Chondrocyte (in vitro differentiated cells): ENCODE data around the gene PDHA1. TPM values are rescaled to one million over a fixed set of nuclear protein-coding genes. Genes with fewer than 3 reads are reported as not detected.

Source experiments
- DNase-seq: peaks from one replicate; pipeline ENCODE4 v3.0.0; 2021; ENCODE audit warnings: mixed read lengths, low spot score
- H3K27ac Mint-ChIP-seq: one replicate; pipeline ENCODE4 v1.8.0; 2021; ENCODE audit warnings: mild to moderate bottlenecking, moderate library complexity, mixed read lengths; ENCODE audit not compliant: unreplicated experiment
- H3K27me3 Mint-ChIP-seq: 2 replicates; pipeline ENCODE4 v1.8.0; 2021; ENCODE audit warnings: low read depth, mixed read lengths
- H3K36me3 Mint-ChIP-seq: 2 replicates; pipeline ENCODE4 v1.8.0; 2021; ENCODE audit warnings: low read depth, mixed read lengths
- H3K4me1 Mint-ChIP-seq: 2 replicates; pipeline ENCODE4 v1.8.0; 2021; ENCODE audit warnings: low read depth, mild to moderate bottlenecking, mixed read lengths
- H3K4me3 Mint-ChIP-seq: one replicate; pipeline ENCODE4 v1.8.0; 2021; ENCODE audit warnings: mild to moderate bottlenecking, moderate library complexity, mixed read lengths; ENCODE audit not compliant: unreplicated experiment
- H3K9me3 Mint-ChIP-seq: 2 replicates; pipeline ENCODE4 v1.8.0; 2021; ENCODE audit warnings: low read depth, mixed read lengths
- total RNA-seq: library from RNA; stranded (reverse); gene quantifications from 3 replicates; pipeline ENCODE4 v1.2.1, GENCODE V29; 2021
- TF ChIP-seq, protein P1 (sequence below): fragments of 200-600 bp; sonication (generic); IDR thresholded peaks from 2 replicates; pipeline ENCODE4 v1.5.0; 2021; ENCODE audit warnings: antibody characterized with exemption, mild to moderate bottlenecking, moderate library complexity

The PDHA1 gene
- total RNA-seq, 1 donor from 2014 or later: 129 TPM

DNA sequence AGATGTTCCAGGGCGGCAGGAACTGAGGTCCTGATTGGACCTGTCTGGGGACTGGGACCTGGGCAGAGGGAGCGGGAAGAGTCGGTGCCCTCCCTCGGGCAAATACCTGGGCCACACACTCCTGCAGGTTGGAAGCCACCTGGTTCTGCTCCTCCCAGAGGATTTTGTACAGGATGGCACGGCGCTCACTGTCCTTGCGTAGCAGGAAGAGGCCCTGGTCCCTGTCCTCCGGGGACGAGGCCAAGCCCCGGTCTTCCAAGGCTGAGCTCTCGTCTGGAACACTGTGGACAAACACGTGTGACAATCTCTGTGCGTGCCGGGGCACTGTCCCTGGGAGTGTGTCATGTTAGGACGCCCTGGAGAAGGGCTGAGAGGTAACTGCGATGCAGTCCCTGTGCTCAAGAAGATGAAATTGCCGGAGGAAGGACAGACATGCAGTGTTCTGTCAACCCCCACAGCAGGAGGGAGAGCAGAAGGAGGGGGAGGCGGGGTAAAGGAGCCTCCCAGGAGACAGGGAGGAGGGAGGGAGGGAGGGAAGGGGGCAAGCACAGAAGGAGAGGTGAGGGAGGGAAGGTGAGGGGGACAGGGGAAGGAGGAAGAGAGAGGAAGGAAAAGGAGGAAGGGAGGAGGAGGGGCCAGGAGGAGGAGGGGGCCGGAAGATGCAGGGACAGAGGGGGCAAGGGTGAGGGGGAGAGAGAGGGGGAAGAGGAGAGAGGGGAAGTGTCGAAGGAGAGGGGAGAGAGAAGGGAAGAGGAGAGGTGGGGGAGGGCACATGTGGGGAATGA lies 29.0 kb downstream of the PDHA1 start:
- Mint-ChIP-seq H3K36me3 (no peaks in the 10 kb centered on the region), H3K9me3 (peaks cover 2% of the 10 kb centered on the region), H3K27me3 (no peaks in the 10 kb centered on the region), H3K27ac (peak overlapping the region; percentile 8), H3K4me1 (peaks cover 12% of the 10 kb centered on the region), H3K4me3 (peak overlapping the region; percentile 74)
- DNase-seq: no peak
- TF ChIP-seq, protein P1, sequence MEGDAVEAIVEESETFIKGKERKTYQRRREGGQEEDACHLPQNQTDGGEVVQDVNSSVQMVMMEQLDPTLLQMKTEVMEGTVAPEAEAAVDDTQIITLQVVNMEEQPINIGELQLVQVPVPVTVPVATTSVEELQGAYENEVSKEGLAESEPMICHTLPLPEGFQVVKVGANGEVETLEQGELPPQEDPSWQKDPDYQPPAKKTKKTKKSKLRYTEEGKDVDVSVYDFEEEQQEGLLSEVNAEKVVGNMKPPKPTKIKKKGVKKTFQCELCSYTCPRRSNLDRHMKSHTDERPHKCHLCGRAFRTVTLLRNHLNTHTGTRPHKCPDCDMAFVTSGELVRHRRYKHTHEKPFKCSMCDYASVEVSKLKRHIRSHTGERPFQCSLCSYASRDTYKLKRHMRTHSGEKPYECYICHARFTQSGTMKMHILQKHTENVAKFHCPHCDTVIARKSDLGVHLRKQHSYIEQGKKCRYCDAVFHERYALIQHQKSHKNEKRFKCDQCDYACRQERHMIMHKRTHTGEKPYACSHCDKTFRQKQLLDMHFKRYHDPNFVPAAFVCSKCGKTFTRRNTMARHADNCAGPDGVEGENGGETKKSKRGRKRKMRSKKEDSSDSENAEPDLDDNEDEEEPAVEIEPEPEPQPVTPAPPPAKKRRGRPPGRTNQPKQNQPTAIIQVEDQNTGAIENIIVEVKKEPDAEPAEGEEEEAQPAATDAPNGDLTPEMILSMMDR: peak; percentile 29

DNA sequence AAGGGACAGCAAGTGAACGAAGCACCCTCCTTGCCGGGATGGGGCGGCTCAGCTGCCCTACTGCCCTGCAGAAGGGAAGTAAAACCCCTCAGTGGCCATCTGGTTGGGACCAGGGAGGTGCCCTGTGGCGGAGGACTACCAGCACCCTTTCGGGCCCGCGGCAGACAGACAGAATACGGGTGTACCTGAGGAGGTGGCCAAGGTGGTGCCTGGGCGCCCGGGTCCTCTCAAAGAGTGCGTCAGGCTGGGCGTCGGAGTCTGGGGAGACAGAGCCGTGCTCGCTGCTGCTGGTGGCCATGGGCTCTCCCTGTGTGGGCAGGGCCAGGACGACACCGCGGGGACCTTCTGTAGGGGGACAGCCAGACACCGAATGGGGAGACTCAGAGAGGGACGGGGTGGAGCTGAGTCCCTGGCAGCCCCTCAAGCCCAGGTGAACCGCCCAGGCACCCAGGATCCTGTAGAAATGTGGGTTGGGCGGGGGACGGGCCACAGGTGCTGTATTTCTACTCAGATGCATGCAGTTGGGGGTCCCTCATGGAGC lies 29.7 kb downstream of the PDHA1 start:
- no peaks in the 10 kb centered on the region for H3K27me3 Mint-ChIP-seq
- no peaks in the 10 kb centered on the region for H3K36me3 Mint-ChIP-seq
- no peak overlapping the region for H3K27ac Mint-ChIP-seq
- H3K4me1 Mint-ChIP-seq: peaks cover 12% of the 10 kb centered on the region
- TF ChIP-seq, protein P1: no peak
- peak overlapping the region; percentile 9 for H3K4me3 Mint-ChIP-seq
- peaks cover 5% of the 10 kb centered on the region for H3K9me3 Mint-ChIP-seq
- DNase-seq: no peak

DNA sequence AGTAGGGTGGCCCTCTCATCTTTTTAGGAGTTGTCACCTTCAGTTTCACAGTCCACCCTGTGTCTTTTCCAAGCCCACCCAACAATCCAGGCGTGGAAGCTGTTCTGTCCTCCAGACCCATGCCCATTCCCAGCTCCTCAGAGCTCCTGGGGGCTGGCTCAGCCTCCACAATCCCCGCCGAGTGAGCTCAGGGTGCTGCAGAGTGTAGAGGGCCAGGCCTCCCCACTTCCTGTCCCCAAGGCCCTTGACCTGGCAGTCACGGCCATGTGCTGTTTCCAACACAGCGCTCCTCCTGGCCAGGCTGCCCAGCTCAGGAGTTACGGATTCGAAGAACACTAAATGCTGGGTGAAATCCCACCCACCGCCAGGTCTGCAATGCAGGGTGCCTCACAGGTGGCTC lies 31.8 kb downstream of the PDHA1 start:
- TF ChIP-seq, protein P1: no peak
- Mint-ChIP-seq H3K27ac (no peak overlapping the region), H3K27me3 (no peaks in the 10 kb centered on the region), H3K4me3 (no peak overlapping the region), H3K4me1 (peaks cover 9% of the 10 kb centered on the region), H3K36me3 (no peaks in the 10 kb centered on the region), H3K9me3 (peaks cover 6% of the 10 kb centered on the region)
- no peak for DNase-seq

DNA sequence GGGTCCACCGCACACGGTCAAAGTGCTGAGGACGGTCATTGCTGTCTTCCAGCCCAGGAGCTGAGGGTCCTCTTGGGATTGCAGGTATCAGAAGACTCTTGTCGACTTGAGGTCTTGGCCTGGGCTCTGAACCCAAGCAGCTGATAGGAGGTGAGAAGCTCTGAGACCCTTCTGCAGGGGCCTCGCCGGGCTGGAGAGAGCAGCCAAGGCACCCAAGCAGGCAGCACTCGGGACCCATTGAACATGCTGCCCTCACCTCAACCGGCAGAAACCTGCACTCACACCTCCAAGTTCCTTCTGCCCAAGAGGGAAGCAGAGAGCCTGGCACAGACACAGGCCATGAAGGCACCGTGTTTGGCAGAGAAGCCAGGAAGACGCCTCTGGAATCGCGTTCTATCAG lies 34.1 kb downstream of the PDHA1 start:
- no peak overlapping the region for H3K27ac Mint-ChIP-seq
- no peak for DNase-seq
- TF ChIP-seq, protein P1: no peak
- H3K4me1 Mint-ChIP-seq: peaks cover under 1% of the 10 kb centered on the region
- peaks cover 7% of the 10 kb centered on the region for H3K9me3 Mint-ChIP-seq
- H3K36me3 Mint-ChIP-seq: no peaks in the 10 kb centered on the region
- H3K4me3 Mint-ChIP-seq: no peak overlapping the region
- H3K27me3 Mint-ChIP-seq: no peaks in the 10 kb centered on the region

DNA sequence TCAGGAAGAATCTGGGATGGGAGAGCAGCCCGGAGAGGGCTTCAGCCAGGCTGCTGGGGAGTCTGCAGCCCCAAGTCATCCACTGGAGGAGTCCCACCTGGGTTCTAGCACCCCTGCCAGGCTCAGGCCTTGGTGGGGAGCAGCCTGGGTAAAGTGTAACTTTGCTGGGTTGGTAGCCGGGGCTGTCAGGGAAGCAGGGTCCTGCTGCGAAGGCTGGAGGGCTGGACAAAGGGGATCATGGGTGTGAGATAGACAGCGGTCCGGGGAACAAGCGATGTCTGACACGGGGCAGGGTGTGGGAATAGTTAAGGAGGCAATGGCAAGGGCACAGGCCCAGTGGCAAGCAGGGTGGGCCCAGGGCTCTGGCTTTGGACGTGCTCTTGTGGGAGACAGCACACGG lies 37.6 kb downstream of the PDHA1 start:
- Mint-ChIP-seq H3K27ac (no peak overlapping the region), H3K27me3 (no peaks in the 10 kb centered on the region), H3K4me3 (no peak overlapping the region), H3K36me3 (no peaks in the 10 kb centered on the region), H3K4me1 (no peaks in the 10 kb centered on the region), H3K9me3 (peaks cover 14% of the 10 kb centered on the region)
- TF ChIP-seq, protein P1: no peak
- DNase-seq: no peak
